GM19239 (cell line): Measurements from ENCODE around the gene PECR.
A peak's percentile ranks its signal among the peaks of the same experiment; 100 is the strongest.
"Not testable (repeated sequence)": the region's sequence is repeated elsewhere in the genome, so short reads cannot be mapped to it uniquely, and the experiment has no call there.

Experiments used
- DNase-seq: peaks from one replicate; pipeline ENCODE4 v3.0.0; 2011; ENCODE audit warnings: low spot score; ENCODE audit not compliant: insufficient read length
- FAIRE-seq: peaks from 2 replicates; lab custom pipeline; 2011; peaks lifted over from hg19 to GRCh38; lab: Jason Lieb, UNC

PECR gene

GRCh38 chr2:216034065-216034464, 47.5 kb downstream of the PECR start:
- DNase-seq (no peak), FAIRE-seq (peak; percentile 98)

GRCh38 chr2:216033403-216033802, 48.2 kb downstream of the PECR start:
- DNase-seq (no peak), FAIRE-seq (peak; percentile 87)

DNA sequence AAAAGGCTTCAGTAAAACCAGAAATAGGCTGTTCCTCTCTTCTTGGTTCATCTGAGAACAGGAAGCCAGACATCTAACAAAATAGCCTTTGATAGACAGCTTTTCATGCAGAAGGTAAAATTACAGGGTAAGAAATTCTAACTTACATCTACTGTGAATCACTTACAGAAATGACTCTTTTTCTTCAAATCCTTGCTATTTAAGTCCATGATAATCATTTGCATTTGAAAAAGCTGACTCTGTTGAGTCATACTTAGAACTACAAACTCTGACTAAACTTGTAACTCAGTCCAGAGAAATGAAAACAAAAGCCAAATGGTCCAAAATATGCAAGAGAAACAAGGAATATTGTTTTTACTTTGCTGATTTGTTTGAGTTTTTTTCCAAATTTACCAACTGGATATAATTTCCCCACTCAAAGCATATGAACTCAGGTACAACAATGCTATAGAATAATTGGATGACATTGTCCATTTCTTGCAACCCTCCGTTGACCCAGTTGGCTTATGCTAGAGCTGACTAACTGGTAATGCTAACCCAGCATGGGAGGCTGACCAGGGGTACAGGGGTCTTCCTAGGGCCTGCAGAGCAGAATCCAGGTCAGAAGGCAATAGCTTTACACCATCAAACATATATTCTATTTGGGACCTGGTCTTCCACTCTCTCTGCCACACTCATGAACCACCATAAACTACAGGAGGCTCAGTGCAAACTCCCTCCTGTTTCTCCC, 49.5 kb downstream of the PECR start:
- DNase-seq (no peak), FAIRE-seq (no peak)

GRCh38 chr2:216030216-216030615, 51.4 kb downstream of the PECR start:
- DNase-seq (no peak), FAIRE-seq (no peak)

- no peak for DNase-seq
- no peak for FAIRE-seq
Observed at GRCh38 chr2:216029416-216030129, 52.0 kb downstream of the PECR start.

- FAIRE-seq (no peak), DNase-seq (no peak)
Observed at GRCh38 chr2:216024779-216025336, 56.8 kb downstream of the PECR start.

DNA sequence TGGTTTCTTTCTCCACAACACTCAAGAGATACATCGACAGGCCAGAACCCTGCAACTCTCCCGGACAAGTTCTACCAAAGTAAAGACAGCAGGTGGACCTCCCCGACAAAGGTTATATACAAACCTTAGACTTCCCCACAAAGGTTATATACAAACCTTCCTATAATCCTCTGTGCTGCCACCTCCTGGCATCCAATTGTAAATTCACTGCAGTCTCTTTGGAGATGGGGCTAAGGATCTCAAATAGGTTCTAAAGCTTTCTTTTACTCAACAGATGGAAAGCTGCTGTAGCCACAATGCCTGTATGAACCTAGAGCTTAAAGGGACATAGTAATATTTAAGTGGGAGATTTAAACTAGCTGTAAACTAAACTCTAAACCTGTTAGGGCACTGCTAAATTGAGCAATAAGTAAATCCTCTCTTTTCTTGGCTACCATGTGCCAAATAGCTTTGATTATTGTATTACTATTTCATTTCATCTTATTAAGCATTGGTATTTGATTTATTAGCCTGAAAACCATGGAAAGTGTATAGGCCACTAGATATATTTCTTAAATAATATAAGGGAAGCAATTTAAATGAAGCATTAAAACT, 58.5 kb downstream of the PECR start:
- no peak for DNase-seq
- peak; percentile 93 for FAIRE-seq

- DNase-seq, result no peak
- no peak for FAIRE-seq
Observed at GRCh38 chr2:216021768-216022565, 59.6 kb downstream of the PECR start.

- FAIRE-seq, result no peak
Observed at GRCh38 chr2:216018709-216019108, 62.9 kb downstream of the PECR start.

GRCh38 chr2:216017365-216017764, 64.2 kb downstream of the PECR start:
- no peak for DNase-seq
- FAIRE-seq, result peak; percentile 87

More at GRCh38 chr2:216018709-216019108, 62.9 kb downstream of the PECR start:
- no peak for DNase-seq

GRCh38 chr2:216016581-216016980, 65.0 kb downstream of the PECR start:
- no peak for FAIRE-seq
- DNase-seq, result no peak

GRCh38 chr2:216015722-216016464, 65.7 kb downstream of the PECR start:
- FAIRE-seq (peak; percentile 100), DNase-seq (peak; percentile 72)

DNA sequence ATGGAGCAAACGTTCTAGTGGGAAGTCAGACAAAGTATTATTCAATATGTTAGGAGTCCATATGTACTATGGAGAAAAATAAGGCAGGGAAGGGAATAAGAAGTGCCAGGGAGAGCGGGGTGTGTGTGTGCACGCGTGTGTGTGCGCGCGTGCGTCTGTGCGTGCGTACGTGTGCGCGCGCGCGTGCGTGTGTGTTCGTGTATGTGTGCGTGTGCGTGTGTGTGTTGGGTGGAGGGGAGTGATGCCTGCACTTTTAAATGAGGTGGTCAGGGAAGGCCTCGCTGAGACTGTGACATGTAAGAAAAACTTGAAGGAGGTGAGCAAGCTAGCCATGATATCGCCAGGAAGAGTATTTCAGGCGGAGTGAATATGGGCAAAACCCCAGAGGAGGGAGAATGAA, 66.6 kb downstream of the PECR start:
- FAIRE-seq (no peak), DNase-seq (no peak)

GRCh38 chr2:216014006-216014405, 67.6 kb downstream of the PECR start:
- FAIRE-seq (peak; percentile 82), DNase-seq (no peak)

DNA sequence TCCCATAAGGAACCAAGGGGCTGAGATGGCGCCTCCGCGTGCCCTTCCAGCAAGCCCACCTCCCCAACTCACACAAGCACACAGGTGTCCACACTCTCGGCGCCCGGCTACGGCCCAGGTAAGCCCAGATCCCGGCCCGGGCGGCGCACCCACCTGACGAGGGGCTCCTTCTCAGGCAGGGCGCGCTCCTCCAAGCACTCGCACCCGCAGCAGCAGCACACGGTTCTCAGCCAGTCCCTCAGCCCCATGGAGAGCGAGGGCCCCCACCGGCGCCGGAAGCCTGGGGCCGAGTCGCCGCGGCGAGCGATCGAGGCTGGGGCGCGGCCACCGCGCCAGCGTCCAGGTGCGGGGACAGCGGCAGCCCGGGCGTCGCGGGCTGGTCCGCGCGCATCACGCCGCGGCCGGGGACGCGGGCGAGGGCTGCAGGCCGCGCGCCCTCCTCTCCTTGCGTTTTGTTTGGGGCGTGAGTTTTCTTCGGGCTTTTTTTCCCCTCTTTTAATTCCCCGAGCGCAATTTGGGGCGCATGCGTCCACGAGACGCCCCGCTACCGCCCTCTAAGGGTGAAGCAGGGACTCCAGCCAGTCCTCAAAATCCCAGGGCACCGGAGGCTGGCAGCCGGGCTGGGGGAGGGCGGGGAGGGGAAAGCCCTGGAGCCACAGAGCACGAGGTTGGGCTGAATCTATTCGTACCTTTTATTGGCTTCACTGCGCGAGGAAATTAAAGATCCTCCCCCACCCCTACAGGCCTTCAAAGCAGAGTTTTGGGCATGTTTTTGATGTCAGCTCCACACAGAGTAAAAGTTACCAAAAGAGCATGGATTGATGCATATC, 68.3 kb downstream of the PECR start, which contains the start of gene MREG:
Gene MREG (minus strand): TSS at position 472 of the 830 bp plus-strand sequence. CDS start 224 bp downstream, at position 248.
- FAIRE-seq, result peak; percentile 54
- DNase-seq, result peak; percentile 90

DNA sequence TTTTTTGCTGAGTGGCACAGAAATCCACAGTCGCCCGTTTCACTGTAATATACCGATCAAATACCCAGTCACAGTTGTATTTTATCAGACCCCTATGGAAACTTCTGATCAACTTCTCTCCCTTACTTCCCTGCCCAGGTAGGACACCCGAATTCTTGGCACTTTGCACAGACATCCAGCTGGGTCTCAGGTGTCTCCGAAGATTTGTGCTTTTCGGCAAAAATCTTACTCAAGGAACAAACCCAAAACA, 68.9 kb downstream of the PECR start:
- FAIRE-seq (no peak), DNase-seq (no peak)

DNA sequence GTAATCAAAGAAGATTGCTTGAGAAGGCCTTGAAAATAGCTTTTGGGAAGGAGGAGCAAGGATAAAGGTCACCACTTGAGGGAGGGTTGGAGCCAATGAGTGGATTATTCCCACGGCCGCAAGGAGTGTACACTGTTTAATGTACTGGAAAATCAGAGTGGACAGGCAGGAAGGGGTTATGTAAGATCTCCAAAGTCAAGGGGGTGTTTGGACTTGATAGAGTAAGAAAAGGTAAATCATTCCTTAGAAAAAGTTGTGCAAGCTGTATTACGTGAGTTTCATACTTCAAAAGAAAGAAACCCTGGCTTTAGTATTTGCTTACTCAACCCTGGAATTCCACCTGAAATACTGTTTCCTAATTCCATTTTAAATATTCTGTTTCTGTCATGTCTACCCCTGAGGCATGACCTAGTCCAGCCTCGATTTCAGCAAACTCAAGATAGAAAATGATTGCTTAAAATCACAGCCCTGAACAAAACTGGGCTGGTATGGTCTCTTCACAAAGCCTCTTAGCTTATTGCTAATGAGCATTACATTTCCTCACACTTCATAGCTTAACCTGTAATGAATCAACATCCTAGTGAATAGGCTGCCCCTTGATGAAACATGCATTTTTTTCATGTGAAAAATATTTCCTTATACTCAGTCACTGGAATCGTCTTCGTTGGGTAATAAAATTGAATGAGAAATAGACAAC, 69.3 kb downstream of the PECR start:
- peak; percentile 85 for FAIRE-seq

GRCh38 chr2:216009215-216009614, 72.4 kb downstream of the PECR start:
- not testable (repeated sequence) for DNase-seq, FAIRE-seq

More for the DNA sequence above, 69.3 kb downstream of the PECR start:
- DNase-seq, result no peak
